ENCODE results near the gene GCLC.

GCLC gene

DNA sequence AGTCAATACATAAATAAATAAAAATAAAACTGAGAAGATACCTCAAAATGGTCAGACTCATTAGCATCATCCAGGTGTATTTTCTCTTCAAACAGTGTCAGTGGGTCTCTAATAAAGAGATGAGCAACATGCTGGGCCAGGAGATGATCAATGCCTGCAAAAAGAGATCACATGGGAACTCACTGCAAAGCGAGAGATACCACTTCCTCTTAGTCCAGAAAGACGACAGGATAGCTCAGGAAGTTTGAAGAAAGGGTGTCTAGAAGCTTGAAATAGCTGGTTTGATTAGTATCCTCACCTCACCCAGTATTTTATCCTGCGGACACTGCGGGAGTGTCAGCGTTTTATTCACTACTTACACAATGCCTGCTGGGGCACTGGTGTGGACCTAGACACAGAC, 38.0 kb downstream of the GCLC start:
- no peak overlapping the region for H3K27ac ChIP-seq (ENCODE audit: poor library complexity, severe bottlenecking)
- TF ChIP-seq, protein P1, sequence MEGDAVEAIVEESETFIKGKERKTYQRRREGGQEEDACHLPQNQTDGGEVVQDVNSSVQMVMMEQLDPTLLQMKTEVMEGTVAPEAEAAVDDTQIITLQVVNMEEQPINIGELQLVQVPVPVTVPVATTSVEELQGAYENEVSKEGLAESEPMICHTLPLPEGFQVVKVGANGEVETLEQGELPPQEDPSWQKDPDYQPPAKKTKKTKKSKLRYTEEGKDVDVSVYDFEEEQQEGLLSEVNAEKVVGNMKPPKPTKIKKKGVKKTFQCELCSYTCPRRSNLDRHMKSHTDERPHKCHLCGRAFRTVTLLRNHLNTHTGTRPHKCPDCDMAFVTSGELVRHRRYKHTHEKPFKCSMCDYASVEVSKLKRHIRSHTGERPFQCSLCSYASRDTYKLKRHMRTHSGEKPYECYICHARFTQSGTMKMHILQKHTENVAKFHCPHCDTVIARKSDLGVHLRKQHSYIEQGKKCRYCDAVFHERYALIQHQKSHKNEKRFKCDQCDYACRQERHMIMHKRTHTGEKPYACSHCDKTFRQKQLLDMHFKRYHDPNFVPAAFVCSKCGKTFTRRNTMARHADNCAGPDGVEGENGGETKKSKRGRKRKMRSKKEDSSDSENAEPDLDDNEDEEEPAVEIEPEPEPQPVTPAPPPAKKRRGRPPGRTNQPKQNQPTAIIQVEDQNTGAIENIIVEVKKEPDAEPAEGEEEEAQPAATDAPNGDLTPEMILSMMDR (IDR thresholded peaks at IDR 0.05; ENCODE audit: poor library complexity, severe bottlenecking): no peak
- no peak overlapping the region for H3K4me3 ChIP-seq (ENCODE audit: severe bottlenecking)
- no peaks in the 10 kb centered on the region for H3K27me3 ChIP-seq (ENCODE audit: insufficient read depth, poor library complexity, severe bottlenecking)
- peaks cover 94% of the 10 kb centered on the region for H3K36me3 ChIP-seq (ENCODE audit: low read depth)
- no peak for ATAC-seq (ENCODE audit: low read depth)
- no peaks in the 10 kb centered on the region for H3K4me1 ChIP-seq (ENCODE audit: insufficient read depth, poor library complexity, severe bottlenecking)
- DNase-seq (ENCODE audit: low spot score): no peak
- H3K9me3 ChIP-seq (ENCODE audit: severe bottlenecking): no peaks in the 10 kb centered on the region

DNA sequence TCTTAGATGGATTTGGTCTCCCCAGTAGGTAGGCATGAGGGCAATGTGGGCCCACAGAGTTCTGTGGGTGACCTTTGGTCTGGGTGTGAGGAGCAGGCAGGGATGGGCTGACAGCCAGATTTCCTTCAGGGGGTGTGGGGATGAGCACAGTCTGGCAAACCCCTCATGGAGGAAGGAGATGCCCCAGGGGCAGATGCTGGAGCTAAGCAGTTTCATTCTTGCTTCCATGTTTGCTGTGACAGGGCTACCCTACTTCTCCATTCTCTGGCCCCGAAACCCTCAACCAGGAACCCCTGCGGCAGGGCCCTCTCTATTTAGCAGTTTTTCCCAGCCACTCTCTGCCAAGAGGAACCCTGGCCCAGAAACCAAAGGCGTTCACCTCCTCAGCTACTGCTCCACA, 40.4 kb downstream of the GCLC start:
- DNase-seq (ENCODE audit: low spot score) (no peak), ATAC-seq (ENCODE audit: low read depth) (no peak)
- Histone ChIP-seq H3K27ac (ENCODE audit: poor library complexity, severe bottlenecking) (no peak overlapping the region), H3K27me3 (ENCODE audit: insufficient read depth, poor library complexity, severe bottlenecking) (no peaks in the 10 kb centered on the region), H3K4me3 (ENCODE audit: severe bottlenecking) (no peak overlapping the region), H3K9me3 (ENCODE audit: severe bottlenecking) (no peaks in the 10 kb centered on the region), H3K36me3 (ENCODE audit: low read depth) (peaks cover 100% of the 10 kb centered on the region), H3K4me1 (ENCODE audit: insufficient read depth, poor library complexity, severe bottlenecking) (no peaks in the 10 kb centered on the region)
- TF ChIP-seq, protein P1 (IDR thresholded peaks at IDR 0.05; ENCODE audit: poor library complexity, severe bottlenecking): no peak

DNA sequence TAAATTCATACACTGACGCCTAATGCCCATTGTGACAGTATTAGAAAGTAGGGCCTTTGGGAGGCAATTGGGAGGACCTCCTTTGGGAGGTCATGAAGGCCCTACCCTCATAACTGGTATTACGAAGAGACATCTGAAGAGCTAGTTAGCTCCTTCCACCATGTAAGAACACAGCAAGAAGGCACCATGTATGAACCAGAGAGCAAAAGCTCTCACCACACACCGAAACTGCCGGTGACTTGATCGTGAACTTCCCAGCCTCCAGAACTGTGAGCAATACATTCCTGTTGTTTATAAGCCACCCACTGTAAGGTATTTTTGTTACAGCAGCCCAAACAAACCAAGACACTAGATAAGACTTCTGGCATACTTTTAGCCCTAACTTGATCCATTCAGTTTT, 41.8 kb downstream of the GCLC start:
- no peak for ATAC-seq (ENCODE audit: low read depth)
- TF ChIP-seq, protein P1 (IDR thresholded peaks at IDR 0.05; ENCODE audit: poor library complexity, severe bottlenecking): no peak
- Histone ChIP-seq H3K27ac (ENCODE audit: poor library complexity, severe bottlenecking) (no peak overlapping the region), H3K36me3 (ENCODE audit: low read depth) (peaks cover 98% of the 10 kb centered on the region), H3K27me3 (ENCODE audit: insufficient read depth, poor library complexity, severe bottlenecking) (no peaks in the 10 kb centered on the region), H3K9me3 (ENCODE audit: severe bottlenecking) (no peaks in the 10 kb centered on the region), H3K4me3 (ENCODE audit: severe bottlenecking) (no peak overlapping the region), H3K4me1 (ENCODE audit: insufficient read depth, poor library complexity, severe bottlenecking) (no peaks in the 10 kb centered on the region)
- no peak for DNase-seq (ENCODE audit: low spot score)

DNA sequence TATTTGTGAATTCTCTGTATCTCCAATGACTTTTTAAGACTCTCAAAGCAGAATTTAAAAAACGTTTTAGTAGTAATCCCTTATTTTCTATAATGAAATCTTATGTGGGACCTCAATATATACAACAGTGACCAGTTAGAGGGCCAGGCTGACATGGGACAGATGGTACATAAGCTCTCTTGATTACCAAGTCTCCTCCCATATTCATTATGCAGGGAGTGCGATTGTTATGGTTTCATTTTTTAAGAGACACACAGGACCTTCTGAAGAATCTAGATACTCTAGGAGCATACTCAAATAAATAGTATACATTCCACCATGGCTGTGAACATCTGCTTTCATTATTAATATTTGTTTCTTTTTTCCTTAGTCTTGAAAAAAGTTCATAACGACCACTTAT, 43.5 kb downstream of the GCLC start:
- H3K4me3 ChIP-seq (ENCODE audit: severe bottlenecking): no peak overlapping the region
- no peak overlapping the region for H3K27ac ChIP-seq (ENCODE audit: poor library complexity, severe bottlenecking)
- DNase-seq (ENCODE audit: low spot score) (no peak), ATAC-seq (ENCODE audit: low read depth) (no peak)
- no peaks in the 10 kb centered on the region for H3K9me3 ChIP-seq (ENCODE audit: severe bottlenecking)
- TF ChIP-seq, protein P1 (IDR thresholded peaks at IDR 0.05; ENCODE audit: poor library complexity, severe bottlenecking): no peak
- H3K27me3 ChIP-seq (ENCODE audit: insufficient read depth, poor library complexity, severe bottlenecking): no peaks in the 10 kb centered on the region
- H3K4me1 ChIP-seq (ENCODE audit: insufficient read depth, poor library complexity, severe bottlenecking): peaks cover 12% of the 10 kb centered on the region
- H3K36me3 ChIP-seq (ENCODE audit: low read depth): peaks cover 91% of the 10 kb centered on the region

DNA sequence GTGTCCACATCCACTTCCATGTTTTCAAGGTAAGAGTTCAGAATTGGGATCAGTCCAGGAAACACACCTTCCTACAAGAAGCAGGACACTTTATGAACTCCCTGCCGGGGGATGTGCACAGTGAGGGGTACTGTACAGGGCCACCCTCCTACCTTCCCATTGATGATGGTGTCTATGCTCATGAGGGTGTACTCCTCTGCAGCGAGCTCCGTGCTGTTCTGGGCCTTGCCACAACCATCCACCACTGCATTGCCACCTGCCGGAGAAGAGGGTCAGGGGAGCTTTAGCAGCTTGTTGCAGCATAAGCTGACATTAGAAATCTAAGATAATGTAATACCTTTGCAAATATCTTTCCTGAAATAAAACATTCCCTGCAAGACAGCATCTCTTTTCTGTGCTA, 44.8 kb downstream of the GCLC start:
- ATAC-seq (ENCODE audit: low read depth): no peak
- H3K4me3 ChIP-seq (ENCODE audit: severe bottlenecking): no peak overlapping the region
- peaks cover 78% of the 10 kb centered on the region for H3K36me3 ChIP-seq (ENCODE audit: low read depth)

More for the DNA sequence above, 44.8 kb downstream of the GCLC start:
- Histone ChIP-seq H3K27ac (ENCODE audit: poor library complexity, severe bottlenecking) (no peak overlapping the region), H3K27me3 (ENCODE audit: insufficient read depth, poor library complexity, severe bottlenecking) (no peaks in the 10 kb centered on the region), H3K4me1 (ENCODE audit: insufficient read depth, poor library complexity, severe bottlenecking) (peaks cover 14% of the 10 kb centered on the region), H3K9me3 (ENCODE audit: severe bottlenecking) (no peaks in the 10 kb centered on the region)
- no peak for DNase-seq (ENCODE audit: low spot score)
- TF ChIP-seq, protein P1 (IDR thresholded peaks at IDR 0.05; ENCODE audit: poor library complexity, severe bottlenecking): no peak

Measured in RWPE2 (cell line).